HepG2 (cell line): ENCODE measurements around the gene SH2D5. TPM values are rescaled to one million over a fixed set of nuclear protein-coding genes. Genes with fewer than 3 reads are reported as not detected.

Experiments used
- ARID4A ChIP-seq: sonication (generic); formaldehyde crosslinking; IDR thresholded peaks from 2 replicates; pipeline ENCODE4 v1.5.0; 2020; ENCODE audit warnings: mild to moderate bottlenecking, missing genetic modification reagents, borderline replicate concordance
- CBX5 ChIP-seq: sonication (generic); formaldehyde crosslinking; IDR thresholded peaks from 2 replicates; pipeline ENCODE4 v1.4.0; 2020; ENCODE audit warnings: missing genetic modification reagents, borderline replicate concordance
- CHCHD3 ChIP-seq: sonication (generic); formaldehyde crosslinking; IDR thresholded peaks from 2 replicates; pipeline ENCODE4 v1.8.0; 2022; ENCODE audit warnings: mild to moderate bottlenecking, missing genetic modification reagents, moderate library complexity
- CREBL2 ChIP-seq: sonication (generic); formaldehyde crosslinking; IDR thresholded peaks from 2 replicates; pipeline ENCODE4 v1.8.1; 2023; ENCODE audit warnings: missing genetic modification reagents, mild to moderate bottlenecking, borderline replicate concordance
- FOXC1 ChIP-seq: sonication (generic); formaldehyde crosslinking; IDR thresholded peaks from 2 replicates; pipeline ENCODE4 v1.8.0; 2022; ENCODE audit warnings: mild to moderate bottlenecking, missing genetic modification reagents, borderline replicate concordance
- NFYC ChIP-seq: IDR thresholded peaks from 2 replicates; pipeline ENCODE4 v1.6.1; 2016; ENCODE audit warnings: missing genetic modification reagents, missing compliant biosample characterization
- NKX3-1 ChIP-seq: sonication (generic); formaldehyde crosslinking; IDR thresholded peaks from 2 replicates; pipeline ENCODE4 v1.5.0; 2020; ENCODE audit warnings: missing genetic modification reagents
- SCMH1 ChIP-seq: sonication (generic); formaldehyde crosslinking; IDR thresholded peaks from 2 replicates; pipeline ENCODE4 v1.9.0; 2021; ENCODE audit warnings: missing genetic modification reagents, mild to moderate bottlenecking, borderline replicate concordance
- TOE1 ChIP-seq: sonication (generic); formaldehyde crosslinking; IDR thresholded peaks from 2 replicates; pipeline ENCODE4 v1.4.0; 2020; ENCODE audit warnings: mild to moderate bottlenecking, missing genetic modification reagents
- ZNF232 ChIP-seq: sonication (generic); formaldehyde crosslinking; IDR thresholded peaks from 2 replicates; pipeline ENCODE4 v1.4.0; 2020; ENCODE audit warnings: missing genetic modification reagents, borderline replicate concordance
- ZNF547 ChIP-seq: sonication (generic); formaldehyde crosslinking; IDR thresholded peaks from 2 replicates; pipeline ENCODE4 v1.5.1; 2020; ENCODE audit warnings: mild to moderate bottlenecking, missing genetic modification reagents
- ZNF660 ChIP-seq: sonication (generic); formaldehyde crosslinking; IDR thresholded peaks from 2 replicates; pipeline ENCODE4 v1.5.1; 2020; ENCODE audit warnings: mild to moderate bottlenecking, low read depth, missing genetic modification reagents, borderline replicate concordance
- ZNF687 ChIP-seq: sonication (generic); formaldehyde crosslinking; IDR thresholded peaks from 2 replicates; pipeline ENCODE4 v1.5.1; 2020; ENCODE audit warnings: mild to moderate bottlenecking, missing genetic modification reagents, moderate library complexity
- polyA plus RNA-seq, 8 experiments: library from polyadenylated mRNA; depleted of rRNA in 3 of 8; stranded (reverse) in 7 of 8; unstranded in 1 of 8; fragments of >200 nt; fragmentation: Illumina TruSeq in 4 of 8; extraction: Trizol in 4 of 8; gene quantifications; 2 replicates each; pipeline versions ENCODE4 v1.2.1 to v1.2.3, GENCODE V29; 2011 to 2016; ENCODE audit warnings: low read depth in 4 of 8, missing spikeins in 1 of 8, mixed read lengths in 1 of 8; ENCODE audit not compliant: insufficient read depth in 1 of 8
- total RNA-seq, 5 experiments: library from RNA; depleted of rRNA; stranded (reverse); fragments of >200 nt; fragmentation: Illumina TruSeq; extraction: Trizol; gene quantifications; 2 replicates each; pipeline ENCODE4 v1.2.3, GENCODE V29; 2016; ENCODE audit warnings: low read depth in 1 of 5
- TF ChIP-seq, protein P1 (sequence below): sonication (generic); formaldehyde crosslinking; IDR thresholded peaks from 2 replicates; pipeline ENCODE4 v1.8.1; 2023; ENCODE audit warnings: missing genetic modification reagents, inconsistent platforms, borderline replicate concordance

Gene SH2D5
- total and polyA plus RNA-seq, 2 of the 13 experiments (the other 11 are each of a cell fraction or from before 2014, with no cell fraction given), result 1.2 to 3.4 TPM

DNA sequence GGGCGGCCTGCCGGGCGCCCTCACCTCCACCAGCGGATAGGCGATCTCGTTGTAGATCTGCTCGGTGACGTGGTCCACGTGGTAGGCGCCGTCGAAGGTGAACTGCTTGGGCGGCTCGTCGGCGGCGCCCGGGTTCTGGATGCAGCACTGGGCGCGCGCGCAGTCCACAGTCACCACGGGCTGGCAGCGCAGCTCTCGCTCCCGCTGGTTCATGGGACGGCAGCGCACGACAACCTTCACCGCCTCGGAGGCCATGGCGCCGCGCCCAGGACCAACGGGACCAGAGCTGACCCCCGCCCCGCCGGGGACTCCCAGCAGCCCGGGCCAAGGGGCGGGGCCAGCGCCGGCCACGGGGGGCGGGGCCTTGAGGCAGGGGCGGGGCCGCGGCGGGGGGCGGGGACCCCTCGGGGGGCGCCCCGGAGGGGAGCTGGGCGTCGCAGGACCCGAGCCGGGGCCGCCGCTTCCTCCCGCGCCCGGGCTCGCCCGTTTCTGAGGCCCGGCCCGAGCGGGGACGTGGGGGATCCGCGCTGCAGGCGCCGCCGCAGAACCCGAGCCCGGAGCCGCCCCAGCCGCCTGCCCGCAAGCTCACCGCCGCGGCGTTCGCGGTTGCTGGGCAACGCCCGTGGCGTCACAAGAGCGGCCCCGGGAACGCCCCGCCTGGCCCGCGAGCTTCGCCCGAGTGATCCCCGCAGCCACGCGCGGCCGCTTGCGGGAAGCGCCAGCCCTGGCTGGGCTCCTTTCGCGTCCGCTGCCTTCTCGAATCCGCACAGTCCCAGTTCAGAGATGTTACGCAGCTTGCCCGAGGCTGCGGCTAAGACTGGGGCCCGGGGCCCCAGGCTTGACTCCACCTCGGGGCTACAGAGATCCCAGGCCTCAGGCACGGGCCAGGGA is 14.8 kb downstream of the SH2D5 start, which contains the start of gene KIF17 (continued):
- peak; percentile 57 for TF ChIP-seq ZNF687 (CRISPR knock-in tag)
- TF ChIP-seq NKX3-1 (CRISPR knock-in tag), result no peak
- TF ChIP-seq NFYC (CRISPR knock-in tag), result no peak
- TF ChIP-seq ZNF660 (CRISPR knock-in tag), result no peak
- no peak for TF ChIP-seq CHCHD3 (CRISPR knock-in tag)
- no peak for TF ChIP-seq FOXC1 (CRISPR knock-in tag)
- TF ChIP-seq CBX5, result no peak
- no peak for TF ChIP-seq CREBL2 (CRISPR knock-in tag)
- TF ChIP-seq, protein P1, sequence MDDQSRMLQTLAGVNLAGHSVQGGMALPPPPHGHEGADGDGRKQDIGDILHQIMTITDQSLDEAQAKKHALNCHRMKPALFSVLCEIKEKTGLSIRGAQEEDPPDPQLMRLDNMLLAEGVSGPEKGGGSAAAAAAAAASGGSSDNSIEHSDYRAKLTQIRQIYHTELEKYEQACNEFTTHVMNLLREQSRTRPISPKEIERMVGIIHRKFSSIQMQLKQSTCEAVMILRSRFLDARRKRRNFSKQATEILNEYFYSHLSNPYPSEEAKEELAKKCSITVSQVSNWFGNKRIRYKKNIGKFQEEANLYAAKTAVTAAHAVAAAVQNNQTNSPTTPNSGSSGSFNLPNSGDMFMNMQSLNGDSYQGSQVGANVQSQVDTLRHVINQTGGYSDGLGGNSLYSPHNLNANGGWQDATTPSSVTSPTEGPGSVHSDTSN, result no peak
- TF ChIP-seq ZNF232, result no peak
- TF ChIP-seq ARID4A (CRISPR knock-in tag), result peak; percentile 47; the same call in 1 of the 2 replicates
- TF ChIP-seq TOE1 (CRISPR knock-in tag), result no peak
- no peak for TF ChIP-seq ZNF547 (CRISPR knock-in tag)
- TF ChIP-seq SCMH1, result no peak
